Transverse colon (tissue), 4 donors: ENCODE data around the gene FASTKD1. TPM values are rescaled to one million over a fixed set of nuclear protein-coding genes. Genes with fewer than 3 reads are reported as not detected.

Experiments
- DNase-seq: peaks from one replicate; pipeline ENCODE4 v3.0.0-alpha.2; 2019
- H3K27ac ChIP-seq, 4 donors: fragments of 200-600 bp; sonication (generic); 2 replicates each; pipeline ENCODE4 v1.5.1; 2016 to 2018; ENCODE audit warnings: inconsistent platforms in 4 of 4
- H3K27me3 ChIP-seq: fragments of 200-600 bp; sonication (generic); 2 replicates; pipeline ENCODE4 v1.5.1; 2017; ENCODE audit warnings: inconsistent platforms
- H3K36me3 ChIP-seq, 4 donors: fragments of 200-600 bp; sonication (generic); 2 replicates each; pipeline ENCODE4 v1.5.1; 2017 to 2019; ENCODE audit warnings: inconsistent platforms in 4 of 4
- H3K4me1 ChIP-seq, 4 donors: fragments of 200-600 bp; sonication (generic); 2 replicates each; pipeline ENCODE4 v1.5.1; 2017 to 2020; ENCODE audit warnings: inconsistent platforms in 4 of 4
- H3K4me3 ChIP-seq, 4 donors: fragments of 200-600 bp; sonication (generic); 1 replicate in 1 of 4; 2 replicates in 3 of 4; pipeline versions ENCODE4 v1.5.1 to v1.6.1; 2017 to 2019; ENCODE audit warnings: inconsistent platforms in 4 of 4
- H3K9me3 ChIP-seq, 2 donors: fragments of 200-600 bp; sonication (generic); 2 replicates each; pipeline ENCODE4 v1.5.1; 2017 to 2019; ENCODE audit warnings: inconsistent platforms in 2 of 2
- CTCF ChIP-seq, 5 experiments: fragments of 200-600 bp in 3 of 5; fragments of 450-650 bp in 2 of 5; sonication (generic) in 3 of 5; IDR thresholded peaks; 1 replicate in 2 of 5; 2 replicates in 3 of 5; pipeline ENCODE4 v1.5.1; 2016 to 2017; ENCODE audit warnings: antibody characterized with exemption in 5 of 5, inconsistent platforms in 3 of 5, mild to moderate bottlenecking in 2 of 5, moderate library complexity in 1 of 5
- EP300 ChIP-seq: sonication (generic); formaldehyde crosslinking; IDR thresholded peaks from one replicate; pipeline ENCODE4 v1.6.1; 2017; ENCODE audit warnings: antibody characterized with exemption, low read depth
- POLR2A ChIP-seq: fragments of 450-650 bp; IDR thresholded peaks from one replicate; pipeline ENCODE4 v1.6.1; 2016; ENCODE audit warnings: antibody characterized with exemption, mild to moderate bottlenecking, moderate library complexity
- POLR2AphosphoS5 ChIP-seq, 3 donors: sonication (generic); formaldehyde crosslinking; IDR thresholded peaks; one replicate each; pipeline ENCODE4 v1.6.1; 2016; ENCODE audit warnings: antibody characterized with exemption in 3 of 3
- WGBS, 2 donors: methylation state at CpG; one replicate each; pipeline ENCODE4 v1.1.5; 2018; ENCODE audit warnings: low coverage in 1 of 2; 5-methylcytosine and 5-hydroxymethylcytosine counted together
- in situ Hi-C, 4 donors: fragments of 200-750 bp; cut with MboI; loops; one replicate each; pipeline versions ENCODE4 v1.15.0 to v1.15.1; 2017; ENCODE audit warnings: low sequenced_read_pairs in 3 of 4, low pct_ligation_motif_present in 1 of 4, low pct_unique_long_range_greater_than_20kb in 1 of 4
- intact Hi-C: fragments of 100-400 bp; cut with DNase I; formaldehyde crosslinking; loops from one replicate; pipeline ENCODE4 v1.15.1; 2023; ENCODE audit warnings: low total_unique reads
- total RNA-seq, 4 donors: library from RNA; depleted of rRNA; stranded (reverse); fragments of >200 nt; gene quantifications; one replicate each; pipeline ENCODE4 v1.1.0, GENCODE V29; 2016

The FASTKD1 gene
- total RNA-seq, 4 donors from 2014 or later, result 19.5 to 77.2 (median 64.7) TPM

- no peak for DNase-seq
Observed at GRCh38 chr2:169513926-169514325, 59.7 kb downstream of the FASTKD1 start.

GRCh38 chr2:169513094-169513493 lies 60.6 kb downstream of the FASTKD1 start:
- in situ Hi-C loops, result no loop called here
- no peaks in the 10 kb centered on the region for H3K9me3 ChIP-seq
- H3K36me3 ChIP-seq, result no peaks in the 10 kb centered on the region
- H3K4me3 ChIP-seq, result no peak overlapping the region
- WGBS, 2 donors, result 83 to 98% methylated on average over 1 of the region's 1 CpG
- no peak for DNase-seq
- H3K4me1 ChIP-seq, result no peaks in the 10 kb centered on the region
- H3K27me3 ChIP-seq, result no peaks in the 10 kb centered on the region
- TF ChIP-seq POLR2AphosphoS5 (IDR thresholded peaks at IDR 0.05), result no peak
- no peak for TF ChIP-seq EP300
- TF ChIP-seq CTCF (IDR thresholded peaks at IDR 0.05), result no peak
- TF ChIP-seq POLR2A, result no peak
- H3K27ac ChIP-seq, result no peak overlapping the region
- intact Hi-C loops, result no loop called here

More at GRCh38 chr2:169513926-169514325, 59.7 kb downstream of the FASTKD1 start:
- Histone ChIP-seq H3K4me1 (no peaks in the 10 kb centered on the region), H3K4me3 (no peak overlapping the region), H3K9me3 (no peaks in the 10 kb centered on the region), H3K36me3 (no peaks in the 10 kb centered on the region), H3K27ac (no peak overlapping the region), H3K27me3 (no peaks in the 10 kb centered on the region)
- in situ Hi-C loops, result no loop called here
- TF ChIP-seq CTCF (IDR thresholded peaks at IDR 0.05) (no peak), POLR2AphosphoS5 (IDR thresholded peaks at IDR 0.05) (no peak), EP300 (no peak), POLR2A (no peak)
- intact Hi-C loops, result no loop called here
- WGBS, 2 donors, result 78 to 89% methylated on average over 3 of the region's 3 CpGs

- no peaks in the 10 kb centered on the region for H3K36me3 ChIP-seq
- H3K4me1 ChIP-seq, result peaks cover 0 to 5% (median 1%) of the 10 kb centered on the region in 4 donors
- no peaks in the 10 kb centered on the region for H3K9me3 ChIP-seq
- TF ChIP-seq EP300 (no peak), POLR2A (no peak), POLR2AphosphoS5 (IDR thresholded peaks at IDR 0.05) (no peak), CTCF (IDR thresholded peaks at IDR 0.05) (no peak)
- in situ Hi-C loops (no loop called here), intact Hi-C loops (no loop called here)
- DNase-seq, result no peak
- WGBS, 2 donors, result 46 to 66% methylated on average over 2 of the region's 2 CpGs
- no peaks in the 10 kb centered on the region for H3K27me3 ChIP-seq
- no peak overlapping the region for H3K4me3 ChIP-seq
- H3K27ac ChIP-seq, result no peak overlapping the region
Observed at GRCh38 chr2:169512525-169512924, 61.1 kb downstream of the FASTKD1 start.

- no peaks in the 10 kb centered on the region for H3K27me3 ChIP-seq
- no peaks in the 10 kb centered on the region for H3K36me3 ChIP-seq
- intact Hi-C loops, result no loop called here
- 61 to 71% methylated on average over 1 of the region's 1 CpG for WGBS, 2 donors
- H3K27ac ChIP-seq, result no peak overlapping the region
- in situ Hi-C loops, result no loop called here
- TF ChIP-seq POLR2AphosphoS5 (IDR thresholded peaks at IDR 0.05) (no peak), EP300 (no peak), POLR2A (no peak), CTCF (IDR thresholded peaks at IDR 0.05) (no peak)
- DNase-seq, result no peak
- H3K9me3 ChIP-seq, result no peaks in the 10 kb centered on the region
- H3K4me3 ChIP-seq, result no peak overlapping the region
- peaks cover 0 to 9% (median 4%) of the 10 kb centered on the region in 4 donors for H3K4me1 ChIP-seq
Observed at GRCh38 chr2:169511818-169512217, 61.8 kb downstream of the FASTKD1 start.
